Lung (tissue), 12 donors: ENCODE measurements around the gene PTPRG. TPM values are rescaled to one million over a fixed set of nuclear protein-coding genes. Genes with fewer than 3 reads are reported as not detected.

Source experiments
- ATAC-seq: fragments of 200-7000 bp; cut with Tn5 transposase; one replicate; pipeline ENCODE4 v1.9.1; 2020; ENCODE audit warnings: moderate number of reproducible peaks; ENCODE audit not compliant: insufficient read depth, low FRiP score
- DNase-seq, 3 donors: peaks; one replicate each; pipeline ENCODE4 v3.0.0-alpha.2; 2013 to 2017
- H3K27ac ChIP-seq, 2 donors: one replicate each; pipeline ENCODE4 v1.5.1; 2013; ENCODE audit warnings: mild to moderate bottlenecking in 2 of 2, moderate library complexity in 2 of 2, control low read depth in 1 of 2, inconsistent platforms in 1 of 2, low read depth in 1 of 2, low read length in 1 of 2
- H3K27me3 ChIP-seq, 3 donors: one replicate each; pipeline ENCODE4 v1.5.1; 2013; ENCODE audit warnings: low read length in 2 of 3; ENCODE audit not compliant: control insufficient read depth in 3 of 3, insufficient read depth in 3 of 3
- H3K36me3 ChIP-seq, 4 donors: one replicate each; pipeline ENCODE4 v1.5.1; 2013; ENCODE audit warnings: low read length in 4 of 4, mild to moderate bottlenecking in 1 of 4, moderate library complexity in 1 of 4; ENCODE audit not compliant: control insufficient read depth in 4 of 4, insufficient read depth in 4 of 4
- H3K4me1 ChIP-seq, 5 donors: one replicate each; pipeline ENCODE4 v1.5.1; 2013; ENCODE audit warnings: low read length in 5 of 5, mild to moderate bottlenecking in 2 of 5, moderate library complexity in 1 of 5; ENCODE audit not compliant: control insufficient read depth in 5 of 5, insufficient read depth in 5 of 5
- H3K4me3 ChIP-seq: one replicate; pipeline ENCODE4 v1.5.1; 2013; ENCODE audit warnings: mild to moderate bottlenecking, control low read depth, moderate library complexity
- H3K9ac ChIP-seq, 2 donors: one replicate each; pipeline ENCODE4 v1.5.1; 2013; ENCODE audit warnings: low read length in 2 of 2, control low read depth in 1 of 2; ENCODE audit not compliant: insufficient read depth in 1 of 2
- H3K9me3 ChIP-seq, 4 donors: one replicate each; pipeline ENCODE4 v1.5.1; 2013; ENCODE audit warnings: low read length in 3 of 4, mild to moderate bottlenecking in 1 of 4, moderate library complexity in 1 of 4; ENCODE audit not compliant: control insufficient read depth in 4 of 4, insufficient read depth in 3 of 4
- CTCF ChIP-seq: IDR thresholded peaks from 2 replicates; pipeline ENCODE4 v1.5.1; 2012; ENCODE audit warnings: mild to moderate bottlenecking; ENCODE audit errors: control extremely low read depth, extremely low read depth
- WGBS, 2 donors: extraction: QIAGEN DNeasy Blood & Tissue Kit; methylation state at CpG; one replicate each; pipeline ENCODE4 v1.1.7; 2013; 5-methylcytosine and 5-hydroxymethylcytosine counted together
- polyA plus RNA-seq, 2 donors: library from polyadenylated mRNA; stranded (reverse); fragments of 200-250 nt; gene quantifications; one replicate each; pipeline ENCODE4 v1.2.1, GENCODE V29; 2013
- total RNA-seq, 2 donors: library from RNA; depleted of rRNA in 1 of 2; stranded (reverse); fragments of >200 nt in 1 of 2; gene quantifications; one replicate each; pipeline ENCODE4 v1.2.1, GENCODE V29; 2014 to 2021
- donor health status: control.
- donor health status: control.
- donor health status: Bipolar disorder and iron deficiency.
- donor health status: healthy.
- donor health status: DM: yes; HTN: yes; CAD: no.

The PTPRG gene
- total and polyA plus RNA-seq, 4 donors, result 8.5 to 131 (median 75.9) TPM

- WGBS, 2 donors, result 73 to 76% methylated on average over 4 of the region's 4 CpGs
- ATAC-seq, result no peak
- no peak overlapping the region for H3K27ac ChIP-seq
- H3K27me3 ChIP-seq, result no peaks in the 10 kb centered on the region
- TF ChIP-seq CTCF, result no peak
- no peak overlapping the region for H3K9ac ChIP-seq
- peaks cover 0 to 5% (median 2%) of the 10 kb centered on the region in 4 donors for H3K9me3 ChIP-seq
- peaks cover 0 to 8% (median 4%) of the 10 kb centered on the region in 4 donors for H3K36me3 ChIP-seq
- DNase-seq, result no peak
- H3K4me3 ChIP-seq, result no peak overlapping the region
- H3K4me1 ChIP-seq, result peaks cover 4 to 18% (median 10%) of the 10 kb centered on the region in 5 donors
Measured at GRCh38 chr3:62169906-62170660, 608.7 kb downstream of the PTPRG start.

DNA sequence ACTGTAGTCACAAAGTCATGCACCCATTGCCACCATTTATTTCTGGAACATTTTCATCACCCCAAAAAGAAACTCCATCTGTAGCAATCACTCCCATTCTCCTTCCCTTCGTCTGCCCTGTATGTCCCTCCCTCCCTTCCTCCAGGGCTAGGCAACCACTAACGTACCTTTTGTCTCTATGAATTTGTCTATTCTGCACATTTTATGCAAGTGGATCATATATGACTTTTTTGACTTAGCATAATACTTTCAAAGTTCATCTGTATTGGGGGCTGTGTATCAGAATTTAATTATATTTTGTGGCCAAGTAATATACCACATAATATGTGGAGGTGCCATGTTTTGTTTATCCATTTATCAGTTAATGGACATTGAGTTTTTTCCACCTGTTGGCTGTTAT, 610.4 kb downstream of the PTPRG start:
- H3K9ac ChIP-seq, result no peak overlapping the region
- peaks cover 4 to 18% (median 10%) of the 10 kb centered on the region in 5 donors for H3K4me1 ChIP-seq
- 92 to 95% methylated on average over 2 of the region's 2 CpGs for WGBS, 2 donors
- ATAC-seq (no peak), DNase-seq (no peak)
- peaks cover 0 to 5% (median 2%) of the 10 kb centered on the region in 4 donors for H3K9me3 ChIP-seq
- no peak overlapping the region for H3K4me3 ChIP-seq
- no peak for TF ChIP-seq CTCF
- H3K36me3 ChIP-seq, result peaks cover 0 to 8% (median 3%) of the 10 kb centered on the region in 4 donors
- H3K27me3 ChIP-seq, result no peaks in the 10 kb centered on the region
- no peak overlapping the region for H3K27ac ChIP-seq

DNA sequence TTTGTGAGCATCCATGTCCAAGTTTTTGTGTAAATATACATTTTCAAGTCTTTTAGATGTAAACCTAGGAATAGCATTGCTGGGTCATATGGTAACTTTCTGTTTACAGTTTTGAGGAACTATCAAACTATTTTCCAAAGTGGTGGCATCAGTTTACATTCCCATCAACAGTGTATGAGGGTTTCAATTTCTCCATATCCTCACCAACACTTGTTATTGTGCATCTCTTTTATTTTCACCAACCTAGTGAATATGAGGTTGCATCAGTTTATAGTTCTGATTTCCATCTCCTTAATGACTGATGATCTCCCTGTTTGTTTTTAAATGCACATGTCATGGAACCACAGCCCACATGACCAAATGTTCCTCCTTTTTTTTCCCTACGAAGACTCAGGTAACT, 610.8 kb downstream of the PTPRG start:
- H3K4me3 ChIP-seq, result no peak overlapping the region
- H3K27me3 ChIP-seq, result no peaks in the 10 kb centered on the region
- H3K9ac ChIP-seq, result no peak overlapping the region
- no peak overlapping the region for H3K27ac ChIP-seq
- DNase-seq (no peak), ATAC-seq (no peak)
- peaks cover 3 to 18% (median 8%) of the 10 kb centered on the region in 5 donors for H3K4me1 ChIP-seq
- no peak for TF ChIP-seq CTCF
- WGBS, 2 donors, result 97 to 100% methylated on average over 1 of the region's 1 CpG
- peaks cover 0 to 5% (median 2%) of the 10 kb centered on the region in 4 donors for H3K9me3 ChIP-seq
- H3K36me3 ChIP-seq, result peaks cover 0 to 8% (median 3%) of the 10 kb centered on the region in 4 donors
